Liver (tissue), 3 donors: ENCODE measurements around the gene PTGS2.

Experiments
- CTCF ChIP-seq: fragments of 150-350 bp; IDR thresholded peaks from 2 replicates; pipeline ENCODE4 v1.5.1; 2017; ENCODE audit warnings: improper control_type of control experiment, low read depth, low read length; ENCODE audit not compliant: missing input control
- EGR1 ChIP-seq, 2 donors: IDR thresholded peaks; 2 replicates each; pipeline ENCODE4 v1.6.1; 2016 to 2018; ENCODE audit warnings: antibody characterized with exemption in 2 of 2, low read depth in 2 of 2
- GABPA ChIP-seq, 2 donors: IDR thresholded peaks in 1 of 2; conservative IDR thresholded peaks in 1 of 2; 2 replicates each; pipeline ENCODE4 v1.6.1; 2016; ENCODE audit warnings: antibody characterized with exemption in 2 of 2, mild to moderate bottlenecking in 1 of 2, moderate library complexity in 1 of 2
- JUND ChIP-seq, 2 donors: IDR thresholded peaks; 2 replicates each; pipeline ENCODE4 v1.6.1; 2016; ENCODE audit warnings: antibody characterized with exemption in 2 of 2
- MAX ChIP-seq: IDR thresholded peaks from 2 replicates; pipeline ENCODE4 v1.6.1; 2016; ENCODE audit warnings: antibody characterized with exemption
- RAD21 ChIP-seq, 2 donors: IDR thresholded peaks; 2 replicates each; pipeline ENCODE4 v1.6.1; 2016; ENCODE audit warnings: antibody characterized with exemption in 2 of 2, mild to moderate bottlenecking in 2 of 2
- REST ChIP-seq: IDR thresholded peaks from 2 replicates; pipeline ENCODE4 v1.6.1; 2016; ENCODE audit warnings: antibody characterized with exemption, mild to moderate bottlenecking
- SP1 ChIP-seq: IDR thresholded peaks from 2 replicates; pipeline ENCODE4 v1.6.1; 2018; ENCODE audit warnings: antibody characterized with exemption, mild to moderate bottlenecking
- TAF1 ChIP-seq: conservative IDR thresholded peaks from 2 replicates; pipeline ENCODE4 v1.6.1; 2016; ENCODE audit warnings: antibody characterized with exemption, mild to moderate bottlenecking
- YY1 ChIP-seq: IDR thresholded peaks from 2 replicates; pipeline ENCODE4 v1.6.1; 2016; ENCODE audit warnings: antibody characterized with exemption, mild to moderate bottlenecking
- ZBTB33 ChIP-seq: IDR thresholded peaks from 2 replicates; pipeline ENCODE4 v1.6.1; 2016; ENCODE audit warnings: antibody characterized with exemption
- donor health status: healthy.
- donor health status: healthy.

GRCh38 chr1:186717286-186717685, 37.1 kb upstream of the PTGS2 start:
- TF ChIP-seq CTCF (no peak), ZBTB33 (no peak), SP1 (no peak), EGR1 (IDR thresholded peaks at IDR 0.05; ENCODE audit: low read depth in 2 of 2) (no peak), TAF1 (no peak), RAD21 (IDR thresholded peaks at IDR 0.05) (no peak), GABPA (IDR thresholded peaks at IDR 0.05 in 1 of 2, conservative IDR thresholded peaks at IDR 0.05 in 1 of 2) (no peak), MAX (no peak), YY1 (no peak), JUND (IDR thresholded peaks at IDR 0.05) (no peak), REST (no peak)
